GM20000 (cell line): ENCODE data around the gene PKD2.

Experiments
- DNase-seq: peaks from one replicate; pipeline ENCODE4 v3.0.0; 2012; ENCODE audit warnings: low spot score
- TF ChIP-seq, protein P1 (sequence below): IDR thresholded peaks from 2 replicates; pipeline ENCODE4 v1.5.1; 2012; ENCODE audit warnings: mild to moderate bottlenecking, control low read depth; ENCODE audit errors: extremely low read depth, missing control alignments

The PKD2 gene

DNA sequence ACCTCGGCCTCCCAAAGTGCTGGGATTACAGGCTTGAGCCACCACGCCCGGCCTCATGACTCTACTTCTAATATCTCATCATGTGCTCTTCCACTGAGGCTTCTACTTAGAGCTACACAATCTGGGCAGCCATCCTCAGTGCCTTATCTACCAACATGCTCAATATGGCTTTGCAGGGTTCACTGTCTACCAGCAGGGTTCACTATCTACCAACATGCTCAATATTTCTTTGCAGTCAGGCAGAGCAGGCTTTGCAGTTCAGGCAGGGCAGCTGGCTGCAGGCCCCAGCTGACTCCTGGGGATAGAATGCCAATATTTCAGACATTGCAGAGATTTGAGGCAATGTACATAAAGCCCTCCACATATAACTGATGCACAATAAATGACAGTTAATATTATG is 47.5 kb downstream of the PKD2 start:
- TF ChIP-seq, protein P1, sequence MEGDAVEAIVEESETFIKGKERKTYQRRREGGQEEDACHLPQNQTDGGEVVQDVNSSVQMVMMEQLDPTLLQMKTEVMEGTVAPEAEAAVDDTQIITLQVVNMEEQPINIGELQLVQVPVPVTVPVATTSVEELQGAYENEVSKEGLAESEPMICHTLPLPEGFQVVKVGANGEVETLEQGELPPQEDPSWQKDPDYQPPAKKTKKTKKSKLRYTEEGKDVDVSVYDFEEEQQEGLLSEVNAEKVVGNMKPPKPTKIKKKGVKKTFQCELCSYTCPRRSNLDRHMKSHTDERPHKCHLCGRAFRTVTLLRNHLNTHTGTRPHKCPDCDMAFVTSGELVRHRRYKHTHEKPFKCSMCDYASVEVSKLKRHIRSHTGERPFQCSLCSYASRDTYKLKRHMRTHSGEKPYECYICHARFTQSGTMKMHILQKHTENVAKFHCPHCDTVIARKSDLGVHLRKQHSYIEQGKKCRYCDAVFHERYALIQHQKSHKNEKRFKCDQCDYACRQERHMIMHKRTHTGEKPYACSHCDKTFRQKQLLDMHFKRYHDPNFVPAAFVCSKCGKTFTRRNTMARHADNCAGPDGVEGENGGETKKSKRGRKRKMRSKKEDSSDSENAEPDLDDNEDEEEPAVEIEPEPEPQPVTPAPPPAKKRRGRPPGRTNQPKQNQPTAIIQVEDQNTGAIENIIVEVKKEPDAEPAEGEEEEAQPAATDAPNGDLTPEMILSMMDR = peak; percentile 18
- no peak for DNase-seq

DNA sequence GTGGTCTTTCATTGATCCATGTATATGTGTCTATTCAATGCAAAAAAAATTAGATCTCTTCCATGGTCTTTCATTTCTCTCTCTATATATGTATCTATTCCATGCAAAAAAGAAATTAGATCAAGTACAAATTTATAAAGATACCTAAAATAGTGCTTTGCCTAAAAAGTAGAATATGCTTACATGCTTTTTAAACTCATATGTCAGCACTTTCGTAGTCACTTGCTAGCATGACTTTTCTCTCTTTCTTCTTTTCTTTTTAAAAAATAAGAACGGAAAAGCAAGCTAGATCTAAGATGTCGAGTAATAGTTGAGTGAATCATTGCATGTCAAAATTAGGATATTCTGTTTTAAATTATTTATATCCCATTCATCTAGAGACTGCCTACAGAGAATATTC is 50.9 kb downstream of the PKD2 start:
- DNase-seq = no peak
- TF ChIP-seq, protein P1 = no peak

DNA sequence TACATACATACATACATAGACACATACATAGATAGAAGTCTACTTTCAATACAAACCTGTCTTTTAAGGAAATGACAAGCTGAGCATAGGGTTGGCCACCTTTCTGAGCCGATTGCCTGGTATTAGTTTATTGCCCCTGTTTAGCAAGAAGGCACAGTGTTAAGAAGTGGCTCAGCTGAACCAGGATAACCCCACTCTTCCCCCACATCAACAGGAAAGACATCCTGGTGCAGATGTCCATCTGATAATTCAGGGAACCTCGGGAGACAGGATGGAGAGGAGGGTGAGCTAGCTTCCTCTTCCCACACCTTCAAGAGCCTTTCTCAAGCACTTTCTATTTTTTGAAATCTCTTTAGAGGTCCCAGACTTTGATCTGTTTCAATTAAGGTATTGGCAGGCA is 52.3 kb downstream of the PKD2 start:
- TF ChIP-seq, protein P1 = no peak
- no peak for DNase-seq

DNA sequence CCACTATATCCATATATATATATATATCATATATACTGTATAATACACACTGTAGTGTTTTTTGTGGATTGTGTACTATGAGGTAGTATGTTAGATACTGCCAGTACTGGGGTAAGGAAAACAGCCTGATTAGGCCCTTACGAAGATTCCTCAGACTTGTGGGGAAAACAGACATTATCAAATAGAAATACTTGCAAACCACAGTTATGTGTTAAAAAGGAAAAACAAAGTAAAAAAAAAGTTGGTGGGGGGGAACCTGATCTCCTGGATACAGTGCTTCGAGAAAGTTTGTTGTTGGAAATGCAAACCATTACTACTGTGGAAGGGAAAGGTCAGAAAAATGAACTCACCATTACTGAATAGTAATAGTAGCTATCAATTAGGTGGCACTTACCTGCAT is 53.0 kb downstream of the PKD2 start:
- TF ChIP-seq, protein P1 = no peak
- no peak for DNase-seq

DNA sequence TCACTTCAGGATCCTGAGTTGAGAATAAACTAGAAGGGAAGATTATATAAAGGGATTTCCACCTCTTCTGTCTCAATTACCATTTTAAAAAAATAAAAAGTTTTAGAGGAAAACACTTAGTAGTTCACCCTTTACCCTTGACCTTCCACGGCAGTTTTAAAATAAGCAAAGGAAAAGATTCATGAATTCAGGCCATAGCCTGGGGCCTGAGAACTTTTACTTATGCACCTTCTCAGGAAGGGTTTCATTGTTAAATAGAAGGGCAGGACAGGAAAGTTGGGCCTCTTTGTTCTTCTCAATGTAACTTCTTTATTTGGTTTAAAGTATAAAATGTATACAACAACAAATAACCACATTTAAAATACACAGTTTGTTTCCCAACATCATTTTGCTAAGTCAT is 54.9 kb downstream of the PKD2 start:
- DNase-seq = no peak
- TF ChIP-seq, protein P1 = no peak

DNA sequence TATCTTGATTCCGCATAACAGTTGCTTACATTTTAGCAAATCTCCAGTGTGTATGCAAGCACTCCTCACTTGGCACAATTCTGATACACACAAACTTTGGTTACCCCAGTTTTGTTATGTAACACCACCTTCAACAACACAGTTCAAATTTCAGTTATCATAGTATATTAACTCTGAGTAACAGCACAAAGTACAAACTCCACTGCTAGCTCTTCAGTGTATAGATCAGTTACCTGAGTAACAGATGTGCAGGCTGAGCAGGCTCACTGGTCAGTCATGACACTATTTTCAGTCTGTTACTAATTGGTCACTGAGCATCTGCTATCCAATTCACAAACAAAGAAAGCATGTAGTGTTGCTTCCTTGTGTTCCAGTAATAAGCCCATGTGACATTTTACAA is 55.4 kb downstream of the PKD2 start:
- TF ChIP-seq, protein P1 = no peak
- no peak for DNase-seq

DNA sequence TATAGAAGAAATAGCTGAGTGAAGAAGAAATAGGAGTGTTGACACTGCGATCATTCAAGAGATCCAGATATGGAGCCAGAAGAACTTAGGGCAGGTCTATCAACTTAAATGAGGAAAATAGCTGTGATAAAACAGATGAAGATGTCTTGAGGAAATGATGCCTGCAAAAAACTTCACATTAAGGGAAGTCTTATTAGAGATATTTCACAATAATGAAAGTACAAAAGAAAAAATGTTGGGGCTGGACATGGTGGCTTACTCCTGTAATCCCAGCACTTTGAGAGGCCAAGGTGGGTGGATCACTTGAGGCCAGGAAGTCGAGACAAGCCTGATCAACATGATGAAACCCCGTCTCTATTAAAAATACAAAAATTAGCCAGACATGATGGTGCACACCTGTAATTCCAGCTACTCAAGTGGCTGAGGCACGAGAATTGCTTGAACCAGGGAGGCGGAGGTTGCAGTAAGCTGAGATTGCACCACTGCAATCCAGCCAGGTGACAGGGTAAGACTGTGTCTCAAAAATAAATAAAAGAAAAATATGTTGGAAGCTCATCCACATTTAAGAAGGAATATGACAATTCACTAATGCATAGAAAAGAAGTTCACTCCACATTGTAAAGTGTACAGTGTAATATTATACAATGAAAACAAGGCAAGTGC is 56.3 kb downstream of the PKD2 start:
- DNase-seq = no peak
- TF ChIP-seq, protein P1 = no peak
